Stomach (tissue), 4 donors: ENCODE data around the gene KCNJ15.

Experiments used
- EP300 ChIP-seq: sonication (generic); formaldehyde crosslinking; IDR thresholded peaks from one replicate; pipeline ENCODE4 v1.6.1; 2017; ENCODE audit warnings: antibody characterized with exemption
- POLR2A ChIP-seq, 4 donors: fragments of 450-650 bp; IDR thresholded peaks; one replicate each; pipeline ENCODE4 v1.6.1; 2016; ENCODE audit warnings: antibody characterized with exemption in 4 of 4, control low read depth in 2 of 4, mild to moderate bottlenecking in 1 of 4, moderate library complexity in 1 of 4
- TF ChIP-seq, protein P1 (sequence below), 7 experiments: fragments of 450-650 bp in 4 of 7; fragments of 200-600 bp in 3 of 7; sonication (generic) in 3 of 7; IDR thresholded peaks; one replicate each; pipeline ENCODE4 v1.5.1; 2016 to 2019; ENCODE audit warnings: antibody characterized with exemption in 7 of 7, control low read depth in 2 of 7, mild to moderate bottlenecking in 1 of 7

DNA sequence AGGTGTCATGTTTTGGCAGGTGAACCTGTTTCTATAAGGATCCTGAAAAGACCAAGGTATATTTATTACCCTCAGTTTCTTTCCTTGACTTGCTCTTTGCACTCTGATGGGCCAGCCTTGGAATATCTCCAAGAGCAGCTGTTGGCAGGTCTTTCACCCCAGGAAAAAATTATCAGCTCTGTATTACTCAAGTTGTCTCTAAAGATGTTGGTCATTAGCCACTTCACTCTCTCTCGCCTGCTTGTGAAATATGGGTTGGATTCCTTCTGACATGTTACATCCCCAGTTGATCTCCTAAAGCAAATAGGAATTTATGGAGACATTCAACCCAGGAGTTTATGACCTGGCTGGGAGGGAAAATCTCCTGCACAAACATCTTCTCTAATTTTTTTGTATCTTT lies 85.9 kb downstream of the KCNJ15 start:
- no peak for TF ChIP-seq EP300
- TF ChIP-seq, protein P1, sequence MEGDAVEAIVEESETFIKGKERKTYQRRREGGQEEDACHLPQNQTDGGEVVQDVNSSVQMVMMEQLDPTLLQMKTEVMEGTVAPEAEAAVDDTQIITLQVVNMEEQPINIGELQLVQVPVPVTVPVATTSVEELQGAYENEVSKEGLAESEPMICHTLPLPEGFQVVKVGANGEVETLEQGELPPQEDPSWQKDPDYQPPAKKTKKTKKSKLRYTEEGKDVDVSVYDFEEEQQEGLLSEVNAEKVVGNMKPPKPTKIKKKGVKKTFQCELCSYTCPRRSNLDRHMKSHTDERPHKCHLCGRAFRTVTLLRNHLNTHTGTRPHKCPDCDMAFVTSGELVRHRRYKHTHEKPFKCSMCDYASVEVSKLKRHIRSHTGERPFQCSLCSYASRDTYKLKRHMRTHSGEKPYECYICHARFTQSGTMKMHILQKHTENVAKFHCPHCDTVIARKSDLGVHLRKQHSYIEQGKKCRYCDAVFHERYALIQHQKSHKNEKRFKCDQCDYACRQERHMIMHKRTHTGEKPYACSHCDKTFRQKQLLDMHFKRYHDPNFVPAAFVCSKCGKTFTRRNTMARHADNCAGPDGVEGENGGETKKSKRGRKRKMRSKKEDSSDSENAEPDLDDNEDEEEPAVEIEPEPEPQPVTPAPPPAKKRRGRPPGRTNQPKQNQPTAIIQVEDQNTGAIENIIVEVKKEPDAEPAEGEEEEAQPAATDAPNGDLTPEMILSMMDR (IDR thresholded peaks at IDR 0.05): no peak
- TF ChIP-seq POLR2A (IDR thresholded peaks at IDR 0.05): no peak
